Putamen (tissue), 1 donor: Measurements from ENCODE around the gene PCBP3.

ENCODE experiments used
- DNase-seq: peaks from one replicate; pipeline ENCODE4 v3.0.0-alpha.2; 2016; ENCODE audit warnings: low spot score

PCBP3 gene

DNA sequence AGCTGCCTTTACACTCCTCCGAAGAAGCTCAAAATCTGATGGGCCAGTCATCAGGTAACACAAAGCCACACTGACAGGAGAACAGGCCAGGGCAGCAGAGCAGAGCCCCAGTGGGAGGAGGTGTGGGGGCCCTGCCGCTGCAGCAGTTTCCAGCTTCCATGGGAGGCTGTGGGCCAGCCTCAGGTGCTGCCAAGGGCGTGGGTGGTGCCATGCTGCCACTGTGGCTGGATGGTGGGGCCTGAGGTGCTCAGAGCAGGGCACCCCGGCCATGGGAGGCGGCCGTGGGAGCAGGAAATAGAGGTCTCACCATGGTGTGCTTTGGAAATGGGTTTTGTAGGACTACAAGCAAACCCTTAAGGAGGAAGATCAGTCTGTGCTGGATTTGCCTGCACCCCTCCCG lies 287.3 kb downstream of the PCBP3 start:
- no peak for DNase-seq

DNA sequence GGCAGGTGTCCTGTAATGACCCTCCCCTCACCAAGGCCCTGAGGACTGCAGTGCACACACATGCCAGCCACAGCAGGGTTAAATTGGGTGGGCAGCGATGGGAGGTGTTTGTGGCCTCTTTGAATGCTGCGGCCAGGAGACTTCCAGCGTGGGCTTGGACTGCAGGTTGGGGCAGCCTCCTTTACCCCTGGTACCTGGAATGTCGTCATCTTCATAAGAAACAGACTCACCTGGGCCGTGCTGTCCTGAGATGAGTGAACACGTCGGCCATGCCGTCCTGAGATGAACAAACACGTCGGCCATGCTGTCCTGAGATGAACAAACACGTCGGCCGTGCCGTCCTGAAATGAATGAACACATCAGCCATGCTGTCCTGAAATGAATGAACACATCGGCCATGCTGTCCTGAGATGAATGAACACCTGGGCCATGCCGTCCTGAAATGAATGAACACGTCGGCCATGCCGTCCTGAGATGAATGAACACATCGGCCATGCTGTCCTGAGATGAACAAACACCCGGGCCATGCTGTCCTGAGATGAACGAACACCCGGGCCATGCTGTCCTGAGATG lies 288.0 kb downstream of the PCBP3 start:
- no peak for DNase-seq

DNA sequence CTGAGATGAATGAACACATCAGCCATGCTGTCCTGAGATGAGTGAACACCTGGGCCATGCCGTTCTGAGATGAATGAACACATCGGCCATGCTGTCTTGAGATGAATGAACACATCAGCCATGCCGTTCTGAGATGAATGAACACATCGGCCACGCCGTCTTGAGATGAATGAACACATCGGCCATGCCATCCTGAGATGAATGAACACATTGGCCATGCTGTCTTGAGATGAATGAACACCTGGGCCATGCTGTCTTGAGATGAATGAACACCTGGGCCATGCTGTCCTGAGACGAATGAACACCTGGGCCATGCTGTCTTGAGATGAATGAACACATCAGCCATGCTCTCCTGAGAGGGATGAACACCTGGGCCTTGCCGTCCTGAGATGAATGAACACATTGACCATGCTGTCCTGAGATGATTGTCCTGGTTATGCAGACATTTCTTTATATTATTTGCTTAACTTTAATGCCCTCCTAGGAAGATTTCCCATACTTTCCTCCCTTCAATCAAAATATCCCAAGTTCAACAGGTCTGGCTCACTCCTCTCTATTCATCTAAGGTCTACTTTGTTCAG lies 289.5 kb downstream of the PCBP3 start:
- DNase-seq: no peak

GRCh38 chr21:45934085-45934484 lies 290.6 kb downstream of the PCBP3 start:
- DNase-seq: no peak

- DNase-seq: no peak
Measured at GRCh38 chr21:45934554-45934953, 291.0 kb downstream of the PCBP3 start.

DNA sequence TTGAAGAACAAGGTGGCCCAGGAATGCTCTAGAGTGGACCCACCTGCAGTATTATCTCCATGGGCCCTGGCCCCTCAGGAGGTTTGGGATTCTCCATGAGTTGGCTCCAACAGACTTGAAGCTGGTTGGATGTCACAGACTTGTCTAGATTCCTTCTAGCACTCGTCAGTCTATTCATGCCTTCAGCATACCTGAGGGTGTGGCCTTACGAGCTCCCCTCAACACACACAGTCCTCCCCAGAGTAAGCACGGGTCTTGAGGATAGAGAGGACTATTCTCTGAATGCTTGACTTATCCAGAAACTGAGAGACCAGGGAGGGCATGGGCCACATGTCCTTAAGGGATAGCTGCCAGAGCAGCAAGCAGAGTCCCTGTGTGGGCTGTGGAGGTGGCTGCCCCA lies 292.1 kb downstream of the PCBP3 start:
- no peak for DNase-seq

DNA sequence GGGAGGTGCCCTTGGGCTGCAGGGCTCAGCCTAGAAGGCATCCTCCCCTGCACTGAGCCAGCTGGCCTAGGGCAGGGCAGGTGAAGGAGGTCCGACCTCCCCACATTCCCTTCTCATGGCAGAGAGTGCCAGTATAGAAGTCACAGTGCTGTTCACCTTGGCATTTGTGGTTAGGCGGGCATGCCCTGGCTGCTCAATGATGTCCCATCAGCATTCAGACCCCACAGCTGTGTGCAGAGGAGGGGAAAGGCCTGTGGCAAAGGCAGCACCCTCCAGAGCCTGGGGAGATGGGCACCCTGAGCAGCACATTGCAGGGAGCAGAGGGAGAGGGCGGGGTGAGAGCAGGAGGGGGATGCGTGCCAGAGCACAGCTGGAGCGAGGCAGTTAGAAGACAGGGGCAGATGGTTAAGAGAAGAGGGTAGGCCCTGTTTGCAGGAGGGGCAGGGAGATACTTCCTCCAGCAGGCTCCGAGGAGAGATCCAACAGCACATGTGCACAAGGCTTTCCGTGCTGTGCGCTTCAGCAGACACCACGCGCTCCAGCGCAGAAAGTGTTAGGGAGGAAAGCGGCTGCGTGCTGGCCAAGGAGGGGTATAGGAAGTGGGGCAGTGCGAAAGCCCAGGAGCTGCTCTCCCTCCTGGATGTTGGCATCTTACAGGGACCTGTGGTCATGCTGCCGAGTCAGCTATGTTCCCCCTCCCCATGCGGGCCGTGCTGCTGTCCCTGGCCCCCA lies 294.4 kb downstream of the PCBP3 start:
- no peak for DNase-seq

GRCh38 chr21:45938453-45938755 lies 294.9 kb downstream of the PCBP3 start:
- no peak for DNase-seq

DNA sequence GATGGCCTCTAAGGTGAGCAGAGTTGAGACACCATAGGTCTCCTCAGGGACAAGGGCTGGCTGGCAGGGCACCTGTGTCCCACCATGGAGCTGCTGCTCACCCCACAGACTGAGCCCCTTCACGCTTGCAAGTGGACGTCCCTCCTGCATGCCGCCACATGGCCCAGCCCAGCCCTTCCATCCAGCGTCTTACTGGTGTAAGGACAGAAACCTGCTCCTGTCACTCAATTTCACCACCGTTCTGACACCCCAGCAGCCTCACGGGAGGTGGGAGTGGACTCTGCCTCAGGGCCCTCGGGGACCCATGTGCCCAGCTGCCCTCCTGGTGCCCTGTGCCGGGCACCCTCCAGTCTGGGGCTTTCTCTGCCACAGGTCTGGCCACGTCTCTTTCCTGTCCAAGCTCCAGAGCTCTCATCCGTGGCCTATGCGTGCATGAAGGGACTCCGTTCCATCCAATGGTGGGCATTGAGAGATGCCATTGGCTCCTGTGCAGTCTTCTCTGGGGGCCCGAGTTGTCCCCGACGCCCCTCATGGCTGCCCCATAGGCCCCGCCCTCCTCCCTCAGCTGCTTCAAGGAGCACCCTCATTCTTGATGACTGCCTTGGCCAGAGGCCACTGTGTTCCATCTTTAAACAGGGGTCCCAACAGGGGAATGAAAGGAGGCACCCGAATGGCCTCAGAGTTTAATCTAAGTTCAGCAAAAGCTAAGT lies 295.4 kb downstream of the PCBP3 start:
- DNase-seq: no peak

DNA sequence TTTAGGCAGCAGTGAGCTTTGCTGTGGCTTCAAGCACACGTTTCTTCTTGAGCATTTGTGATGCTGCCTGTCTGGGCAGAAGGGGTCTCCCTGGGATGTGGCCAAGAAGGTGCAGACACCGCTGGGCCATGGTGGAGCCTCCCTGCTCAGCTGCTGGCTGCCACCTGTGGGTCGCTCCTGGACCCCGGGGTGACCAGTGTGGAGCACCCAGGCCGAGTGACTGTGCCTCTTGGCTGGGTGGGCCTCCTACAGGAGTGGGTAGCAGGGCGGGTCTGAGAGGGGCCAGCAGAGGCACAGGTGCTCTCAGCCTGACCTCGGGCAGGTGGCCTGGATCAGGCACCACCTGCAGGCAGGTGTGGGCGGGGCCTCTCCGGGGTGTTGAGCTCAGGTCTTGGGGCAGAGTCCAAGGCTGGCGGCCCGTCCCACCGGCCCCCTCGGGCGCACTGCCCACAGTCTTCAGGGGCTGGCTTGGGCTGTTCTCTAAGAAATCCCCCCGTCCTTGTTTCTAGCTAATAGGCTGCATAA lies 296.1 kb downstream of the PCBP3 start:
- DNase-seq: no peak

- DNase-seq: no peak
Measured at GRCh38 chr21:45940091-45940490, 296.6 kb downstream of the PCBP3 start.

- no peak for DNase-seq
Measured at GRCh38 chr21:45940621-45941337, 297.3 kb downstream of the PCBP3 start.

- DNase-seq: no peak
Measured at GRCh38 chr21:45941338-45941710, 297.8 kb downstream of the PCBP3 start.

GRCh38 chr21:45941717-45942546 lies 298.4 kb downstream of the PCBP3 start:
- no peak for DNase-seq

- DNase-seq: no peak
Measured at GRCh38 chr21:45942755-45943629, 299.5 kb downstream of the PCBP3 start.

DNA sequence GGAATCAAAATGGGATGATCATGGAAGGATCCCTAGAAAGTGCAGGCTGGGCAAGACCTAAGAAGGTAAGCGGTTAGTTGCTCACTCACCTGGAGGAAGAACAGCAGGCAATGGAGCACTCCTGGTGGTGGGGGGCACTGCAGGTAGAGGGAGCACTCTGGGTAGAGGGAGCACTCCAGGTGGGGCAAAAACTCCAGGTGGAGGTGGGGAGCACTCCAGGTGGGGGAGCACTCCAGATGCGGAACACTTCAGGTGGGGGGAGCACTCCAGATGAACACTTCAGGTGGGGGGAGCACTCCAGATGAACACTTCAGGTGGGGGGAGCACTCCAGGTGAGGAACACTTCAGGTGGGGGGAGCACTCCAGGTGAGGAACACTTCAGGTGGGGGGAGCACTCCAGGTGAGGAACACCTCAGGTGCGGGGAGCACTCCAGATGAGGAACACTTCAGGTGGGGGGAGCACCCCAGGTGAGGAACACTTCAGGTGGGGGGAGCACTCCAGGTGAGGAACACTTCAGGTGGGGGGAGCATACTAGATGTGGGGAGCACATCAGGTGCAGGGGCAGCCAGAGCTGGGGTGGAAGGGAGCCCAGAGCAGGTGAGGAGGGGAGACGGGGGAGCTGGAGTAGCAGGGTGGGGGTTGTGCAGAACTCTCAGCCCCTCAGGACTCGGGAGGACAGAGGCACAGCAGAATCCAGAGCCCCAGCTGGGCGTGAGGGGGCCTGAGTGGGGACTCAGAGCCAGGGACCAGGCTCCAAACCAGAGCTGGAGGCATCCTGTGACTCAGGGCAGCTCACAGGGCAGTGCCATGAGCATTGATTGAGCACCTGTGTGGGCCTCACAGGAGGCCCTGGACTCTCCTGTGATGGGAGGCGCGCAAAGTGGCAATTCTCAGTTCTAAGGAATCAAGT lies 300.4 kb downstream of the PCBP3 start:
- DNase-seq: no peak

GRCh38 chr21:45944601-45945000 lies 301.1 kb downstream of the PCBP3 start:
- DNase-seq: no peak

DNA sequence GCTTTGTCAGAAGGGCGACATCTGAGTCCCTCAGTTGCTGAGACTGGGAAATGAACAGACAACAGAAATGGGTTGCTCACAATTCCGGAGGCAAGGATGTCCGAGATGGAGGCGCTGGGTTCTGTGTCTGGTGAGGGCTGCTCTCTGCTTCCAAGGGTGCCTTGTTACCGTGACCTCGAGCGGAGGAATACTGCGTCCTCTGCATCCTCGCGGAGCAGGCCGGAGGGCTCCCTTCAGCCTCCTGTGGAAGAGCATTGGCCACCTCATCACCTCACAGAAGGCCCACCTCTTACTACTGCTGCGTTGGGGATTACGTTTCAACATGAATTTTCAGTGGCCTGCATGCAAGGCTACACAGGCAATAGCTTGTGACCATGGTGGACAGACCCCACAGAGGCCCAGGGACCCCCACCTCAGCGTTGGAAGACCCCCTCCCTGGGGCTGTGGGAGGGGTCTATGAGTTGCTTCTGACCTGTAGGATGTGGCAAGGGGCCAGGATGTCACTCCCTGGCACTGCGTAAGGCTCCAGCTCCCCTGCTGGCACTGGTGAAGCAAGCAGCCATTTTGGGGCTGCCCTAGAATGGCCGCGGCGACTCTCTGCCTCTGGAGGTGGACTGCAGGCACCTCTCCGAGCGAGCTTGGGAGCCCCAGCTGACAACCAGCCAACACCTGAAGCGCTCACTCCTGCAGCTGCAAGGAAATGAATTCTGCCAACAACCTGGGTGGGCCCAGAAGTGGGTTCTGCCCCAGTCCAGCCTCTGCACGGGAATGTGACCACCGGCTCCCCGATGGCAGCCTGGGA lies 301.7 kb downstream of the PCBP3 start:
- no peak for DNase-seq

DNA sequence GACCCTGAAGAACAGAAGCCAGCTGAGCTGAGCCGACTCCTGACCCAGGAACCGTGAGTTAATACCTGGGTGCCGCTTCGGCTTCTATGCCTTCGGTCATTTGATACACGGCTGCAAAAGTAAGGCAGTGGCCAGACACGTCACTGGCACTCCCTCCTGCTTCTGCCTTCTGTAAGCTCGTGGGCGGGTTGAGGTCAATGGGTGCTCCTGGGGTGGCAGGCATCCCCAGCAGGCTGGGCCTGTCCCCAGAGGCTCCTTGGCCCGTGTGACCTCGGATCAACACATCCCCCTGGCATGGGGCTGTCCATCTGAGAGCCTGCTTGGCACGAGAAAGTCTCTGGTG lies 302.3 kb downstream of the PCBP3 start:
- no peak for DNase-seq
